Peyer's patch (tissue), 4 donors: ENCODE data around the gene YARS1. TPM values are rescaled to one million over a fixed set of nuclear protein-coding genes. Genes with fewer than 3 reads are reported as not detected.
A peak's percentile ranks its signal among the peaks of the same experiment; 100 is the strongest.

Source experiments
- DNase-seq, 3 donors: peaks; one replicate each; pipeline ENCODE4 v3.0.0-alpha.2; 2017 to 2019
- H3K27ac ChIP-seq, 4 donors: fragments of 200-600 bp; sonication (generic); one replicate each; pipeline ENCODE4 v1.5.1; 2016 to 2019
- H3K27me3 ChIP-seq, 2 donors: fragments of 200-600 bp; sonication (generic); one replicate each; pipeline ENCODE4 v1.5.1; 2019
- H3K36me3 ChIP-seq, 3 donors: fragments of 200-600 bp; sonication (generic); one replicate each; pipeline ENCODE4 v1.5.1; 2016 to 2019
- H3K4me1 ChIP-seq, 4 donors: fragments of 200-600 bp; sonication (generic); one replicate each; pipeline ENCODE4 v1.5.1; 2016 to 2019
- H3K4me3 ChIP-seq, 4 donors: fragments of 200-600 bp; sonication (generic); 1 replicate in 3 of 4; 2 replicates in 1 of 4; pipeline ENCODE4 v1.5.1; 2016 to 2019; ENCODE audit warnings: mild to moderate bottlenecking in 1 of 4
- H3K9me3 ChIP-seq, 4 donors: fragments of 200-600 bp; sonication (generic); one replicate each; pipeline ENCODE4 v1.5.1; 2016 to 2019; ENCODE audit warnings: mild to moderate bottlenecking in 1 of 4
- POLR2A ChIP-seq, 2 donors: fragments of 450-650 bp; IDR thresholded peaks; one replicate each; pipeline ENCODE4 v1.5.1; 2017; ENCODE audit warnings: antibody characterized with exemption in 2 of 2, mild to moderate bottlenecking in 2 of 2, moderate library complexity in 2 of 2
- total RNA-seq, 4 donors: library from RNA; depleted of rRNA; stranded (reverse); fragments of >200 nt; gene quantifications; one replicate each; pipeline ENCODE4 v1.1.0, GENCODE V29; 2016
- TF ChIP-seq, protein P1 (sequence below), 6 experiments: fragments of 450-650 bp in 4 of 6; fragments of 200-600 bp in 2 of 6; sonication (generic) in 1 of 6; IDR thresholded peaks; one replicate each; pipeline ENCODE4 v1.5.1; 2017 to 2019; ENCODE audit warnings: antibody characterized with exemption in 6 of 6, mild to moderate bottlenecking in 3 of 6, moderate library complexity in 1 of 6

Gene YARS1
- total RNA-seq, 4 donors from 2014 or later = 29.6 to 93.3 (median 50.4) TPM

DNA sequence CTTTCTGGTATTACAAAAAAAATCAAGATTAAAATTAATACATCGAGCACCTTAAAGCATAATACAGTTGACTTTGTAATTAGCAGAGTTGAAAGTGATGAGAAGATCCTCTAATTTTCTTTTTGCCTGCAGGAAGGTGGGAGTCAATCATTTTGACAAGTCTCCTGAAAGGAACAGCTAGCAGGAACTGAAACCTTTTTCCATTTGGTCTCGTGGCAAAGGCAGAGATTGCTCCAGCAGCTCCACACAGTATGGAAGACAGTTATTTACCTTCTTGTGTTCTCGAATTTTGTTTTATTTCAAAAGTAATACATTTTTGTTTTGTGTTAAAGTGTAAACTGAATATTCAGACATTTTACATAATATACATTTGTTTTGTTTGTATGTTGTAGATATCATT is 8.0 kb upstream of the YARS1 start:
- DNase-seq = no peak
- TF ChIP-seq POLR2A (IDR thresholded peaks at IDR 0.05) = no peak
- TF ChIP-seq, protein P1, sequence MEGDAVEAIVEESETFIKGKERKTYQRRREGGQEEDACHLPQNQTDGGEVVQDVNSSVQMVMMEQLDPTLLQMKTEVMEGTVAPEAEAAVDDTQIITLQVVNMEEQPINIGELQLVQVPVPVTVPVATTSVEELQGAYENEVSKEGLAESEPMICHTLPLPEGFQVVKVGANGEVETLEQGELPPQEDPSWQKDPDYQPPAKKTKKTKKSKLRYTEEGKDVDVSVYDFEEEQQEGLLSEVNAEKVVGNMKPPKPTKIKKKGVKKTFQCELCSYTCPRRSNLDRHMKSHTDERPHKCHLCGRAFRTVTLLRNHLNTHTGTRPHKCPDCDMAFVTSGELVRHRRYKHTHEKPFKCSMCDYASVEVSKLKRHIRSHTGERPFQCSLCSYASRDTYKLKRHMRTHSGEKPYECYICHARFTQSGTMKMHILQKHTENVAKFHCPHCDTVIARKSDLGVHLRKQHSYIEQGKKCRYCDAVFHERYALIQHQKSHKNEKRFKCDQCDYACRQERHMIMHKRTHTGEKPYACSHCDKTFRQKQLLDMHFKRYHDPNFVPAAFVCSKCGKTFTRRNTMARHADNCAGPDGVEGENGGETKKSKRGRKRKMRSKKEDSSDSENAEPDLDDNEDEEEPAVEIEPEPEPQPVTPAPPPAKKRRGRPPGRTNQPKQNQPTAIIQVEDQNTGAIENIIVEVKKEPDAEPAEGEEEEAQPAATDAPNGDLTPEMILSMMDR (IDR thresholded peaks at IDR 0.05) = no peak
- no peaks in the 10 kb centered on the region for H3K9me3 ChIP-seq
- no peak overlapping the region for H3K27ac ChIP-seq
- no peaks in the 10 kb centered on the region for H3K27me3 ChIP-seq
- no peak overlapping the region for H3K4me3 ChIP-seq
- H3K4me1 ChIP-seq = no peaks in the 10 kb centered on the region
- H3K36me3 ChIP-seq = peaks cover 0 to 48% (median 0%) of the 10 kb centered on the region in 3 donors

DNA sequence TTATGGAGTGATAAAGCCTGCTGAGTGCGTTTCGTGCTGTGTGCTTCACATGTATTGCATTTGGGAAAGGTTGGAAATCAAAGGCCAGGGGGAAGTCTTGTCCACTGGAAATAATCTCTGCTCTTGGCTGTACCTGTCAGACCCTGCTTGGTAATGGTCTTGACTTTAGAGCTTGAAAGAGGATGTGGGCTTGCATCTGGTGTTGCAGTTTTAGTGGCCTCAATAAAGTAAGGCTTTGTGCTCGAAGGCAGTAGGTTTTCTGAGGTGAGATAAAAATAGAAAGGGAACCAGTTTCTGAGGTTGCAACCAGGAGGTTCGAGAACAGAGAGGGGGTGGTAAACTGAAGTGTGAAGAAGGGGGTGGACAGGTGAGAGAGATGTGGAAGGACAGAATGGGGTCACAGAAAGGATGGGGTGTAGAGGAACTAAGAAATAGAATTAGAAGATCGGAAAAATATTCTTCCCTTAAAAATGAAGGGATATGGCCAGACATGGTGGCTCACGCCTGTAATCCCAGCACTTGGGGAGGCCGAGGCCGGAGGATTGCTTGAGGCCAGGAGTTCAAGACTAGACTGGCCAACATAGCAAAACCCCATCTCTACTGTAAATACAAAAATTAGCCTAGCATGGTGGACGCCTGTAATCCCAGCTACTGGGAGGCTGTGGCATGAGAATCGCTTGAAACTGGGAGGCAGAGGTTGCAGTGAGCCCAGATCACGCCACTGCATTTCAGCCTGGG is 1.8 kb upstream of the YARS1 start:
- Histone ChIP-seq H3K27ac (peak overlapping the region; percentile 85 to 97 (median 94)), H3K4me3 (peak overlapping the region in 3 of 4 donors; percentile 80 to 93 (median 89))
- TF ChIP-seq, protein P1 (IDR thresholded peaks at IDR 0.05) = no peak
- no peak for TF ChIP-seq POLR2A (IDR thresholded peaks at IDR 0.05)

DNA sequence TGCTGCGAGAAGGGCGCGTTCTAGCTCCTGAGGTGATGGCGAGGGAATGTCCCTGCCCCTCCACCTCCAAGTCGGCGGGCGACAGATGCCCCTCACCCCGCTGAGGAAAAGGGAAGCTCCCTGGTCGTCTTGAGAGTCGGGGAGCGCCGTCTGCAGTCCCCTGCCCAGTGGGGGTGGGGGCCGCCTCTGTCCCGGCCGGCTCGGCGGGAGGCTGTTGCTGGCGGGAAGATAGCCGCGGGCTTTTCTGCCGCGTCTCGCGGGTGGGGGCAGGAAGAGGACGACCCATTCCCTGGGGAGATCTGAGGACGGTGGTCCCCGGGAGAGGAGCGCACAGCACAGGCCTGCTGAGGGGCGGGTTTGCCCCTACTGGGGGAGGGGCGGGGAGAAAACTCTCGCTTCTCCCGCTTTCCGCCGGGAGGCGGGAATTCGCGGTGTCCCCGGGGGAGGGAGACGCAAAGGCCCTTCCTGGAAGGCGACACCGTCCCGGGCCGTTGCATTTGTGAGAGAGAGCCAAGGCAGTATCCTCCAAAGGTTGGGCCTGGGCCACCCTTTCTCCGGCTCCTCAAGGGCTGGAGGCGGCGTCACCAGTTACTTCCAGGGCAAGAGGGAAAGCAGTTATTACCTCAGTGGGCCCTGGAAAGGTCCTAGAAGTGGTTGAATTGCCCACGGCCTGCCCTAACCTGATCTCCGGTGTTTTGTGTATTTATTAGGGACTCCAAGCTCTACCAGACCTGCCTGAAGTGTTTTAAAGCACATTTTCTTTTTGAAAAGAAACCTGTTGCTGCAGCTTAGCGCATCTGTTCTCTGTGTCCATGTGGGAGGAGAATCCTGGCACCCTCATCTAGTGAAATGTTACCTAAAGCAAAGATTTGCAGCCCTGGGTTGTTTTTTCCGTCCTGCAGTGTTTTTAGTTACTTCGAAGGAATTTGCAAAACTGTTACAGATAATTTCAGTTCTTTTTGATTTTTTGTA is 943 bp upstream of the YARS1 start:
- Histone ChIP-seq H3K27ac (peak overlapping the region; percentile 85 to 97 (median 94)), H3K9me3 (no peaks in the 10 kb centered on the region), H3K4me1 (peaks cover 0 to 30% (median 7%) of the 10 kb centered on the region in 4 donors), H3K27me3 (no peaks in the 10 kb centered on the region), H3K4me3 (peak overlapping the region; percentile 76 to 93 (median 84)), H3K36me3 (no peaks in the 10 kb centered on the region)
- peak; percentile 58 to 81 (median 77) for DNase-seq
- no peak for TF ChIP-seq POLR2A (IDR thresholded peaks at IDR 0.05)
- TF ChIP-seq, protein P1 (IDR thresholded peaks at IDR 0.05) = no peak

More for the DNA sequence above, 1.8 kb upstream of the YARS1 start:
- no peaks in the 10 kb centered on the region for H3K27me3 ChIP-seq
- peaks cover 0 to 30% (median 7%) of the 10 kb centered on the region in 4 donors for H3K4me1 ChIP-seq
- no peaks in the 10 kb centered on the region for H3K36me3 ChIP-seq
- peak in 2 of 3 donors; percentile 47 to 51 for DNase-seq
- no peaks in the 10 kb centered on the region for H3K9me3 ChIP-seq

DNA sequence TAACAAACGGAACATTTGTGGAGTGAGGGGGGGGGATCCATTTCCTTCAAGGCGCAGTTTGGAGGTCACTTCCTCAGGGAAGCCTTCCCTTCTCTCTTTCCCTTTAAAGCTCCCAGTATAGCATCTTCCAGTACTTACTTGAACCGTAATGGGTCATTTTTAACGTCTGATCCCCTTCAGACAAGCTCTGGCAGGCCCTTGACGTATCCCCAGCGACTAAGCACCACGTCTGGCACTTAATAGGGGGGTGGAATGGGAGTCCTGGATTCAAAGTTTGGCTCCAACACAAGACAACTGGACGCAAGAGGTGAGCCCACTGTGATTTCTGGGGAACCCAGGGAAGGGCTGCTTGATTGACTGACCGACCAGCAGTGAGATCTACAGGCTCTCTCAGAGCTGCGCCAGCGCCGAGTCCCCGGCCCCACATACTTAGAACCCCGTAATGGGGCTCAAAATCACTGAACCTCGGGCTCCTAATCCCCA is 441 bp downstream of the YARS1 start:
- H3K4me1 ChIP-seq = peaks cover 0 to 30% (median 7%) of the 10 kb centered on the region in 4 donors
- TF ChIP-seq POLR2A (IDR thresholded peaks at IDR 0.05) = no peak
- TF ChIP-seq, protein P1 (IDR thresholded peaks at IDR 0.05) = no peak
- no peak for DNase-seq

DNA sequence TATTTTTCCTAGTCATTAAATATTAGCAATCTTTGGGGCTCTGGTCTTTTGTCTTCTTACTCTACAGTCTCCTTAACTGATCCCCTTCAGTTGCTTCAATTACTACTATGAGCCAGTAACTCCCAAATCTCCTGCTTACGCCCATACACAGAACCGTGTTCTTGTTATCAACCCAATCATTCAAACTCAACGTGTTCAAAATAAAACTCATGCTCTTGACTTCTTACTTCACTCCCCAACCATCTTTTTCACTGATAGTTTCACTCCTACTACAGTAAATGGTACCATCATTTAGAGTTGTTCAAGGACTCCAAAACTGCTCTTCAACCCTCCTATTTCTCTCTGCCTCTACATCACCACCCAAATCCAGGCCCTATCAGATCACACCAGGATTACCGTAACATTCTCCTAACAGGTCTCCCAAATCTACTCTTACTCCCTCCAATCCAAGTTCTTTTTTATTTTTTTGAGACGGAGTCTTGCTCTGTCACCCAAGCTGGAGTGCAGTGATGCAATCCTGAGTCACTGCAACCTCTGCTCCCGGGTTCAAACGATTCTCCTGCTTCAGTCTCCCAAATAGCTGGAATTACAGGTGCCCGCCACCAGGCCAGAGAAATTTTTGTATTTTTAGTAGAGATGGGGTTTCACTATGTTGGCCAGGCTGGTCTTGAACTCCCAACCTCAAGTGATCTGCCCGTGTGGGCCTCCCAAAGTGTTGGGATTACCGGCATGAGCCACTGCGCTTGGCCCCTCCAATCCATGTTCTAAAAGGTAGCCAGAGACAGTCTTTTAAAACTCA is 3.0 kb downstream of the YARS1 start:
- Histone ChIP-seq H3K27me3 (no peaks in the 10 kb centered on the region), H3K27ac (no peak overlapping the region), H3K9me3 (no peaks in the 10 kb centered on the region), H3K4me3 (no peak overlapping the region), H3K4me1 (peaks cover 0 to 25% (median 6%) of the 10 kb centered on the region in 4 donors), H3K36me3 (peaks cover 0 to 21% (median 0%) of the 10 kb centered on the region in 3 donors)
- TF ChIP-seq POLR2A (IDR thresholded peaks at IDR 0.05) = no peak
- TF ChIP-seq, protein P1 (IDR thresholded peaks at IDR 0.05) = no peak
- DNase-seq = no peak

More for the DNA sequence above, 441 bp downstream of the YARS1 start:
- H3K4me3 ChIP-seq = peak overlapping the region; percentile 76 to 93 (median 84)
- H3K9me3 ChIP-seq = no peaks in the 10 kb centered on the region
- H3K27ac ChIP-seq = peak overlapping the region; percentile 85 to 97 (median 94)
- no peaks in the 10 kb centered on the region for H3K36me3 ChIP-seq
- H3K27me3 ChIP-seq = no peaks in the 10 kb centered on the region
